HepG2 (cell line): ENCODE measurements around the gene PRR30. TPM values are rescaled to one million over a fixed set of nuclear protein-coding genes. Genes with fewer than 3 reads are reported as not detected.
A peak's percentile ranks its signal among the peaks of the same experiment; 100 is the strongest.

Source experiments
- EZH2 ChIP-seq: conservative IDR thresholded peaks from 2 replicates; pipeline ENCODE4 v1.6.1; 2012; ENCODE audit warnings: mild to moderate bottlenecking, low read depth, low read length, moderate library complexity
- IRF2 ChIP-seq: IDR thresholded peaks from 2 replicates; pipeline ENCODE4 v1.6.1; 2018; ENCODE audit warnings: missing genetic modification reagents, missing compliant biosample characterization
- KLF15 ChIP-seq: sonication (generic); formaldehyde crosslinking; IDR thresholded peaks from 2 replicates; pipeline ENCODE4 v1.8.1; 2023; ENCODE audit warnings: borderline replicate concordance, mild to moderate bottlenecking, inconsistent platforms, missing genetic modification reagents, mixed read lengths
- MBD4 ChIP-seq: IDR thresholded peaks from 2 replicates; pipeline ENCODE4 v1.6.1; 2012; ENCODE audit warnings: low read length, inconsistent platforms, borderline replicate concordance
- MED1 ChIP-seq: sonication (generic); formaldehyde crosslinking; IDR thresholded peaks from 2 replicates; pipeline ENCODE4 v1.4.0; 2020; ENCODE audit warnings: missing genetic modification reagents
- MIXL1 ChIP-seq: IDR thresholded peaks from 2 replicates; pipeline ENCODE4 v1.6.1; 2016
- PHB2 ChIP-seq: fragments of 450-650 bp; IDR thresholded peaks from 2 replicates; pipeline ENCODE4 v1.6.1; 2018; ENCODE audit not compliant: partially characterized antibody
- PRPF4 ChIP-seq: fragments of 200-400 bp; formaldehyde crosslinking; IDR thresholded peaks from 2 replicates; pipeline ENCODE4 v1.6.1; 2016; ENCODE audit warnings: low read length, low read depth; ENCODE audit not compliant: poor library complexity, severe bottlenecking
- SIN3A ChIP-seq: IDR thresholded peaks from 2 replicates; pipeline ENCODE4 v1.6.1; 2011; ENCODE audit warnings: low read depth, mild to moderate bottlenecking, control low read depth, low read length, borderline replicate concordance
- SKIL ChIP-seq: sonication (generic); formaldehyde crosslinking; IDR thresholded peaks from 2 replicates; pipeline ENCODE4 v1.8.0; 2022; ENCODE audit warnings: missing genetic modification reagents, mild to moderate bottlenecking, moderate library complexity, borderline replicate concordance
- TP53 ChIP-seq: sonication (generic); formaldehyde crosslinking; conservative IDR thresholded peaks from 2 replicates; pipeline ENCODE4 v1.4.0; 2020; ENCODE audit warnings: missing genetic modification reagents
- ZBTB21 ChIP-seq: sonication (generic); formaldehyde crosslinking; IDR thresholded peaks from 2 replicates; pipeline ENCODE4 v1.4.0; 2020; ENCODE audit warnings: missing genetic modification reagents
- ZBTB38 ChIP-seq: sonication (generic); formaldehyde crosslinking; IDR thresholded peaks from 2 replicates; pipeline ENCODE4 v1.5.1; 2020; ENCODE audit warnings: mild to moderate bottlenecking, missing genetic modification reagents
- ZNF12 ChIP-seq: sonication (generic); formaldehyde crosslinking; IDR thresholded peaks from 2 replicates; pipeline ENCODE4 v1.5.0; 2020; ENCODE audit warnings: missing genetic modification reagents
- ZNF224 ChIP-seq: sonication (generic); formaldehyde crosslinking; IDR thresholded peaks from 2 replicates; pipeline ENCODE4 v1.5.0; 2020; ENCODE audit warnings: mild to moderate bottlenecking, missing genetic modification reagents
- ZNF567 ChIP-seq: sonication (generic); formaldehyde crosslinking; IDR thresholded peaks from 2 replicates; pipeline ENCODE4 v1.8.1; 2023; ENCODE audit warnings: mild to moderate bottlenecking, missing genetic modification reagents, borderline replicate concordance
- ZNF615 ChIP-seq: sonication (generic); formaldehyde crosslinking; IDR thresholded peaks from 2 replicates; pipeline ENCODE4 v1.5.0; 2020; ENCODE audit warnings: mild to moderate bottlenecking, missing genetic modification reagents, borderline replicate concordance
- ZNF644 ChIP-seq: IDR thresholded peaks from 2 replicates; pipeline ENCODE4 v1.6.1; 2016; ENCODE audit warnings: low read depth
- ZNF781 ChIP-seq: sonication (generic); formaldehyde crosslinking; IDR thresholded peaks from 2 replicates; pipeline ENCODE4 v1.5.1; 2020; ENCODE audit warnings: borderline replicate concordance, mild to moderate bottlenecking, missing genetic modification reagents; ENCODE audit errors: not compliant biosample characterization
- polyA plus RNA-seq, 8 experiments: library from polyadenylated mRNA; depleted of rRNA in 3 of 8; stranded (reverse) in 7 of 8; unstranded in 1 of 8; fragments of >200 nt; fragmentation: Illumina TruSeq in 4 of 8; extraction: Trizol in 4 of 8; gene quantifications; 2 replicates each; pipeline versions ENCODE4 v1.2.1 to v1.2.3, GENCODE V29; 2011 to 2016; ENCODE audit warnings: low read depth in 4 of 8, missing spikeins in 1 of 8, mixed read lengths in 1 of 8; ENCODE audit not compliant: insufficient read depth in 1 of 8
- total RNA-seq, 5 experiments: library from RNA; depleted of rRNA; stranded (reverse); fragments of >200 nt; fragmentation: Illumina TruSeq; extraction: Trizol; gene quantifications; 2 replicates each; pipeline ENCODE4 v1.2.3, GENCODE V29; 2016; ENCODE audit warnings: low read depth in 1 of 5
- TF ChIP-seq, protein P1 (sequence below): sonication (generic); formaldehyde crosslinking; IDR thresholded peaks from 2 replicates; pipeline ENCODE4 v1.4.0; 2020; ENCODE audit warnings: mild to moderate bottlenecking, missing genetic modification reagents

The PRR30 gene
- total and polyA plus RNA-seq, 2 of the 13 experiments (the other 11 are each of a cell fraction or from before 2014, with no cell fraction given), result not detected

DNA sequence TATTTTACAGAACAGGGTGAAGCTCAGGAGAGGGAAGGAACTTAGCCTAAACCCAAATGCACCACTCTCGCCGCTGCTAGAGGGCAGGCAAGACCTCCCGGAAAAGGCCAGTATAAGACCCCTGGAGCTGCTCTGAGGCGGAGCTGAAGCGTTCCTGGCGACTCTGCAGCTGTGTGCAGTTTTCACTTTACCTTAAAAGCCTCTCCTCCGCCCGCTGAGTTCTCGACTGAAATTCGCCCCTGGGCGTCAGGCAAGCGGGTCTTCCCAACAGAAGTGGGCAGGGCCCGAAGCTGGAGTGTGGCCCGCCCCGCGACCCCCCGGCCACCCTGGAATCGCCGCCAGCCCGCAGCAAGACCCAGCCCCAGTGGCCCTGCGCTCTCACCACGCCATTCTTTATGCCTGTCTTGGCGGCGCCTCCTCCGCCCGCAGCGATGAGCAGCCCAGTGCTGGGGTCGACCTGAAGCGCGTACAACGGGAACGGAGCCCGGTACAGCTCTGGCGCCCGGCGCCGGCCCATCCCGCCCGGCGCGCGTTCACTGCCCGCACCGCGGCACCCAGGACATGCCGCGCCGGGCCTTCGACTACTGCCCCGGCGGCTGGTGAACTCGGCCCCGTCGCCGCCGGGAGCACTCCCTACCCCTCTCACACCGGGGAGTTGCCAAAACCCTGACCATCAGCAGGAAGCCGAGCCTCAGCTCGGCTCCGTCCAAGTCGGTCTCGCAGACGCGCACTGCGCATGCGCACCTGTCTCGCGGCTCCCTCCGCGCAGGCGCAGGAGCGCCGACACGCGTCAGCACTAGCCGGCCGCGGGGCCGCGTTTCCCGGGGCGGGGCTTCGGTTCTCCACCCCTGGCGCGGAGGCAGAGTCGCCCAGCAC is 5.1 kb downstream of the PRR30 start, which contains the start of gene PREB (continued):
- TF ChIP-seq, protein P1, sequence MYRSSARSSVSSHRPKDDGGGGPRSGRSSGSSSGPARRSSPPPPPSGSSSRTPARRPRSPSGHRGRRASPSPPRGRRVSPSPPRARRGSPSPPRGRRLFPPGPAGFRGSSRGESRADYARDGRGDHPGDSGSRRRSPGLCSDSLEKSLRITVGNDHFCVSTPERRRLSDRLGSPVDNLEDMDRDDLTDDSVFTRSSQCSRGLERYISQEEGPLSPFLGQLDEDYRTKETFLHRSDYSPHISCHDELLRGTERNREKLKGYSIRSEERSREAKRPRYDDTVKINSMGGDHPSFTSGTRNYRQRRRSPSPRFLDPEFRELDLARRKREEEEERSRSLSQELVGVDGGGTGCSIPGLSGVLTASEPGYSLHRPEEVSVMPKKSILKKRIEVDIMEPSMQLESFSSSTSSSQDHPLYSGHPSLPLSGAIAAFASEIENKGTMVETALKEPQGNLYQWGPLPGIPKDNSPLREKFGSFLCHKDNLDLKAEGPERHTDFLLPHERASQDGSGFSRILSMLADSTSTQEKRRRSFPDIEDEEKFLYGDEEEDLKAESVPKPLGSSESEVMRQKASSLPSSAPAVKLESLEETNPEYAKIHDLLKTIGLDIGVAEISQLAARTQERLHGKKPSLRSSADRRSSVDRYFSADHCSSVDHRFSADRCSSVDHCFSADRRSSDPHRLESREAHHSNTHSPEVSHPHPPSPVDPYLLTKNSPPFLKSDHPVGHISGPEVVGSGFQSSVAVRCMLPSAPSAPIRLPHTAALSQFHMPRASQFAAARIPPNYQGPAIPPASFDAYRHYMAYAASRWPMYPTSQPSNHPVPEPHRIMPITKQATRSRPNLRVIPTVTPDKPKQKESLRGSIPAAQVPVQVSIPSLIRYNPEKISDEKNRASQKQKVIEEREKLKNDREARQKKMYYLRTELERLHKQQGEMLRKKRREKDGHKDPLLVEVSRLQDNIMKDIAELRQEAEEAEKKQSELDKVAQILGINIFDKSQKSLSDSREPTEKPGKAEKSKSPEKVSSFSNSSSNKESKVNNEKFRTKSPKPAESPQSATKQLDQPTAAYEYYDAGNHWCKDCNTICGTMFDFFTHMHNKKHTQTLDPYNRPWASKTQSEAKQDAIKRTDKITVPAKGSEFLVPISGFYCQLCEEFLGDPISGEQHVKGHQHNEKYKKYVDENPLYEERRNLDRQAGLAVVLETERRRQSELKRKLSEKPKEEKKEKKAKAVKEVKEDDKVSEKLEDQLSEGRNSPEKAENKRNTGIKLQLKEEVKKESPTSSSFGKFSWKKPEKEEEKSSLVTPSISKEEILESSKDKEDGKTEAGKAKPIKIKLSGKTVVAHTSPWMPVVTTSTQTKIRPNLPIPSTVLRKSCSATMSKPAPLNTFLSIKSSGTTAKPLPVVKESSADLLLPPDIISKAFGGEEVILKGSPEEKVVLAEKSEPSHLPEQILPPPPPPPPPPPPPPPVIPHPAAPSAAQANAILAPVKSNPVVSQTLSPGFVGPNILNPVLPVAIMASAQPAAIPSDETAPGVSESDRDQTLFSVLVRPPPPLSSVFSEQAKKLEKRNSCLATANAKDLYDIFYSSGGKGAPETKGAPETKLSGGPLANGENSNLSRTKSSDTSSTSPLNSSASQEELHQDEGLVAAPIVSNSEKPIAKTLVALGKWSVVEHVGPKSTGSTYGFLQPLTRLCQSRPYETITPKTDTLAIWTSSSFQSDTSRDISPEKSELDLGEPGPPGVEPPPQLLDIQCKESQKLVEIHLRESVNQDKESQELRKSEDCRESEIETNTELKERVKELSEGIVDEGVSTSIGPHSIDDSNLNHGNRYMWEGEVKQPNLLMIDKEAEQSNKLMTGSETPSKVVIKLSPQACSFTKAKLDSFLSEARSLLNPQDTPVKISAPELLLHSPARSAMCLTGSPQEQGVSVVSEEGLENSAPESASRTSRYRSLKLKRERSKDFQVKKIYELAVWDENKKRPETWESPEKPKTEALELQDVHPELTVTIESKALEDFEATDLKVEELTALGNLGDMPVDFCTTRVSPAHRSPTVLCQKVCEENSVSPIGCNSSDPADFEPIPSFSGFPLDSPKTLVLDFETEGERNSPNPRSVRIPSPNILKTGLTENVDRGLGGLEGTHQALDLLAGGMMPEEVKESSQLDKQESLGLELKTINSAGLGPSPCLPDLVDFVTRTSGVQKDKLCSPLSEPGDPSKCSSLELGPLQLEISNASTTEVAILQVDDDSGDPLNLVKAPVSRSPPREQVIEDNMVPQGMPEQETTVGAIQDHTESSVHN (CRISPR knock-in tag), result no peak
- TF ChIP-seq TP53 (CRISPR knock-in tag), result 0 out of 2 replicates have a peak, but pooled peaks have one; percentile 10
- TF ChIP-seq PHB2, result no peak
- TF ChIP-seq SKIL (CRISPR knock-in tag), result no peak
- TF ChIP-seq ZNF224 (CRISPR knock-in tag), result no peak
- TF ChIP-seq SIN3A, result peak; percentile 69; the same call in 1 of the 2 replicates
- no peak for TF ChIP-seq MBD4
- no peak for TF ChIP-seq ZBTB38
- TF ChIP-seq ZNF781 (CRISPR knock-in tag), result no peak
- no peak for TF ChIP-seq EZH2
- TF ChIP-seq PRPF4, result no peak
- no peak for TF ChIP-seq ZNF644 (CRISPR knock-in tag)
- no peak for TF ChIP-seq IRF2 (CRISPR knock-in tag)
- TF ChIP-seq MED1, result peak; percentile 70
- no peak; the same call in 1 of the 2 replicates for TF ChIP-seq ZNF12 (CRISPR knock-in tag)
- TF ChIP-seq ZNF567 (CRISPR knock-in tag), result no peak
- TF ChIP-seq MIXL1 (CRISPR knock-in tag), result no peak
- no peak; the same call in 1 of the 2 replicates for TF ChIP-seq KLF15
- TF ChIP-seq ZNF615, result no peak
- TF ChIP-seq ZBTB21 (CRISPR knock-in tag), result no peak
